ENCODE data around the gene NEXN. TPM values are rescaled to one million over a fixed set of nuclear protein-coding genes. Genes with fewer than 3 reads are reported as not detected.

NEXN gene
- total RNA-seq, 1 donor from 2014 or later, result 0.73 TPM

DNA sequence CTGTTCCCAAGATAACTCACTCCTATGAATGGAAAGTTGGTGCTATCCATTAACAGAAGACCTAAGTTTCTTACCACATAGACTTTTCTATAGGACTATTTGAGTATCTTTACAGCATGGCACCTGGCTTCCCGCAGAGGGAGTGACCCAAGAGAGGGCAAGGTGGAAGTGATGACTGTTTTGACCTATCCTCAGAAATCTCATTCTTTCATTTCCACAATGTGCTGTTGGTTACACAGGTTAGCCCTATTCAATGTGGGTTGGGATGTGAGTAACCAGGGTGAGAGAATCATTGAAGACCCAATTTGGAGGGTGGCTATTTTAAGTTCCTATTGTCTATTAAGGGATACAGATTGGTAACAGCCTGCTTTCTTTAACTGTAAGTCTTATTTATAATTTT lies 38.3 kb upstream of the NEXN start:
- H3K4me1 Mint-ChIP-seq, result peaks cover 2% of the 10 kb centered on the region
- no peaks in the 10 kb centered on the region for H3K27me3 Mint-ChIP-seq
- intact Hi-C loops (cut with micrococcal nuclease), result no loop called here
- H3K36me3 Mint-ChIP-seq (ENCODE audit: low read depth), result peaks cover 42% of the 10 kb centered on the region
- DNase-seq (no peak), ATAC-seq (ENCODE audit: low read depth) (no peak)
- no peak overlapping the region for H3K27ac Mint-ChIP-seq
- TF ChIP-seq, protein P1, sequence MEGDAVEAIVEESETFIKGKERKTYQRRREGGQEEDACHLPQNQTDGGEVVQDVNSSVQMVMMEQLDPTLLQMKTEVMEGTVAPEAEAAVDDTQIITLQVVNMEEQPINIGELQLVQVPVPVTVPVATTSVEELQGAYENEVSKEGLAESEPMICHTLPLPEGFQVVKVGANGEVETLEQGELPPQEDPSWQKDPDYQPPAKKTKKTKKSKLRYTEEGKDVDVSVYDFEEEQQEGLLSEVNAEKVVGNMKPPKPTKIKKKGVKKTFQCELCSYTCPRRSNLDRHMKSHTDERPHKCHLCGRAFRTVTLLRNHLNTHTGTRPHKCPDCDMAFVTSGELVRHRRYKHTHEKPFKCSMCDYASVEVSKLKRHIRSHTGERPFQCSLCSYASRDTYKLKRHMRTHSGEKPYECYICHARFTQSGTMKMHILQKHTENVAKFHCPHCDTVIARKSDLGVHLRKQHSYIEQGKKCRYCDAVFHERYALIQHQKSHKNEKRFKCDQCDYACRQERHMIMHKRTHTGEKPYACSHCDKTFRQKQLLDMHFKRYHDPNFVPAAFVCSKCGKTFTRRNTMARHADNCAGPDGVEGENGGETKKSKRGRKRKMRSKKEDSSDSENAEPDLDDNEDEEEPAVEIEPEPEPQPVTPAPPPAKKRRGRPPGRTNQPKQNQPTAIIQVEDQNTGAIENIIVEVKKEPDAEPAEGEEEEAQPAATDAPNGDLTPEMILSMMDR (IDR thresholded peaks at IDR 0.05), result no peak
- H3K4me3 Mint-ChIP-seq, result no peak overlapping the region
- ChIA-PET POLR2A (no interaction called here), CTCF (no interaction called here)
- H3K9me3 Mint-ChIP-seq, result peaks cover 12% of the 10 kb centered on the region

DNA sequence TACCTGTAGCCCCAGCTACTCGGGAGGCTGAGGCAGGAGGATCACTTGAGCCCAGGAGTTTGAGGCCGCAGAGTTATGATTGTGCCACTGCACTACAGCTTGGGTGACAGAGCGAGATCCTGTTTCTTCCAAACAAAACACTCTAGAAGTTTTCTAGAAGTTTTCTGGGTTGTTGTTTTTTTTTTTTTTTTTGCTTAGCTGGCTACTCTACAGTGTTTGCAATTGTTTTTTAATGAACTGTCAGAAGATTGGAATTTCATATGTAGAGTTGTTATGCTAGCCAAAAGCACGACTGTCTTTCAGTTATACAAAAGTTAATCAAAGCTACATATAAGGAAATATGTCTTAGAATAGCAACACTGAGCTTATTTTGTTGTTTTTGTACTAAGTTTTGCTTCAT lies 30.9 kb upstream of the NEXN start:
- no peak for ATAC-seq (ENCODE audit: low read depth)
- Mint-ChIP-seq H3K4me3 (no peak overlapping the region), H3K9me3 (peaks cover 25% of the 10 kb centered on the region), H3K36me3 (ENCODE audit: low read depth) (peaks cover 77% of the 10 kb centered on the region), H3K27ac (no peak overlapping the region), H3K27me3 (no peaks in the 10 kb centered on the region), H3K4me1 (no peaks in the 10 kb centered on the region)
- POLR2A ChIA-PET, result no interaction called here
- CTCF ChIA-PET, result no interaction called here
- TF ChIP-seq, protein P1 (IDR thresholded peaks at IDR 0.05), result no peak
- no peak for DNase-seq
- intact Hi-C loops (cut with micrococcal nuclease), result no loop called here

DNA sequence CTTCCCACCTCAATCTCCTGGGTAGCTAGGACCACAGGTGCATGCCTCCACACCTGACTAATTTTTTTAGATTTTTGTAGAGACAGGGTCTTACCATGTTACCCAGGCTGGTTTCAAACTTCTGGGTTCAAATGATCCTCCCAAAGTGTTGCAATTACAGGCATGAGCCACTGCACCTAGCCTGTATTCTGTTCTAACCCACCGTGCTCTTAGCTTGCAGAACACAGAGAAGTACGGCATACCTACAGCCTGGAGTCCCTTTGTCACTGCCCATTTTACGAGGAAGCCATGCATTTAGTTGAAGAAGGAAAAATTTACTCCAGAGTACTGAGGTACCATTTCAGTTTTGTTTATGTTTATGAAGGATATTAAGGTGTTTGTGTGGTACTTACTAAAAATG lies 29.7 kb upstream of the NEXN start:
- no peak for DNase-seq
- intact Hi-C loops (cut with micrococcal nuclease), result no loop called here
- no peaks in the 10 kb centered on the region for H3K27me3 Mint-ChIP-seq
- H3K4me3 Mint-ChIP-seq, result no peak overlapping the region
- TF ChIP-seq, protein P1 (IDR thresholded peaks at IDR 0.05), result no peak
- no peak overlapping the region for H3K27ac Mint-ChIP-seq
- no peak for ATAC-seq (ENCODE audit: low read depth)
- peaks cover 25% of the 10 kb centered on the region for H3K9me3 Mint-ChIP-seq
- POLR2A ChIA-PET, result interaction anchor here (0.7 kb wide), 1 partner anchor 145 kb away, joined by 4 read pairs; no protein-coding TSS in a partner anchor
- no peaks in the 10 kb centered on the region for H3K4me1 Mint-ChIP-seq
- CTCF ChIA-PET, result no interaction called here
- H3K36me3 Mint-ChIP-seq (ENCODE audit: low read depth), result peaks cover 78% of the 10 kb centered on the region

DNA sequence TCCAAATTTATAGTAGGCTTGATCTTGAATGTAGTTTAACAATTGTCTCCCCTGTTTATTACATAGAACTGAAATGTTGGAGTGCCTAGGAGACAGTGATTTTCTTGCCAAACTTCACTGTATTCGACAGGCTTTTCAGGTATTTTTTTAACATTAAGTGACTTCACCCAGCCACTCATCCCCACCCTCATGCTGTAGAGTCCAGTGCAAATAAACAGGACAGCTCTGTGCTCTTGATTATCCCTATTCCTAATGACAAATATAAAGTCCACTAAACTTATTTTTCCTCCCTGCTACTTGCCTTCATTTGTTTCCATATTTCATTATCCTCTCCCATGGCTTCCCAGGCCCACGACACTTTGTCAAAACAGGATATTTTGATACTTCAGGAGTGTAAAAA lies 29.2 kb upstream of the NEXN start:
- TF ChIP-seq, protein P1 (IDR thresholded peaks at IDR 0.05), result no peak
- Mint-ChIP-seq H3K4me3 (no peak overlapping the region), H3K9me3 (peaks cover 20% of the 10 kb centered on the region), H3K36me3 (ENCODE audit: low read depth) (peaks cover 76% of the 10 kb centered on the region), H3K27ac (no peak overlapping the region), H3K27me3 (no peaks in the 10 kb centered on the region), H3K4me1 (no peaks in the 10 kb centered on the region)
- POLR2A ChIA-PET, result no interaction called here
- no peak for DNase-seq
- CTCF ChIA-PET, result no interaction called here
- no peak for ATAC-seq (ENCODE audit: low read depth)
- intact Hi-C loops (cut with micrococcal nuclease), result no loop called here

DNA sequence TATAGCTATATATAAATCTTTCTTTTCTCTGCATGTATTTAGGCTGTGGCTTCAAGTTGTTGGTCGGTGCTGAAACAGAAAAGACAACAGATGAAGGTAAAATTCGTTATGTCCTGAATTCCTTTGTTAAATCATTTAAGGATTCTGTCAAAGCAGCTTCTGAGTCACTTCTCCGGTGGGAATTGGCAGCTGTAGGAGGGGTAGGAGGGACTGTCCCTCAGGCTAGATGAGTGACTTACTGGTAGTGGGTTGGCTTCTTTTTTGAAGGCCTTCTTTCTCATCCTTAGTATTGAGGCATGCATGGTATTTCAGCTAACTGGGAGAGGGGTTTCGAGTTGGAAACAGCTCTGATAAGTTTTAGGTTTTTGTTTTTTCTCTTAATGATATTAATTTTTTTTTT lies 22.1 kb upstream of the NEXN start:
- Mint-ChIP-seq H3K9me3 (no peaks in the 10 kb centered on the region), H3K27ac (no peak overlapping the region), H3K36me3 (ENCODE audit: low read depth) (peaks cover 54% of the 10 kb centered on the region), H3K4me3 (no peak overlapping the region), H3K27me3 (no peaks in the 10 kb centered on the region), H3K4me1 (no peaks in the 10 kb centered on the region)
- ATAC-seq (ENCODE audit: low read depth), result no peak
- ChIA-PET POLR2A (no interaction called here), CTCF (no interaction called here)
- intact Hi-C loops (cut with micrococcal nuclease), result no loop called here
- DNase-seq, result no peak
- TF ChIP-seq, protein P1 (IDR thresholded peaks at IDR 0.05), result no peak
